Ishikawa (cell line): ENCODE measurements around the gene PDE4B.

Experiments used
- CEBPB ChIP-seq: IDR thresholded peaks from 2 replicates; pipeline ENCODE4 v1.6.1; 2012
- CREB1 ChIP-seq: IDR thresholded peaks from 2 replicates; pipeline ENCODE4 v1.6.1; 2012; ENCODE audit warnings: low read depth
- EGR1 ChIP-seq: IDR thresholded peaks from 2 replicates; pipeline ENCODE4 v1.6.1; 2012
- EP300 ChIP-seq: IDR thresholded peaks from 2 replicates; pipeline ENCODE4 v1.6.1; 2012; ENCODE audit warnings: borderline replicate concordance
- FOXM1 ChIP-seq: IDR thresholded peaks from 2 replicates; pipeline ENCODE4 v1.6.1; 2012; ENCODE audit warnings: low read depth, borderline replicate concordance
- MAX ChIP-seq: IDR thresholded peaks from 2 replicates; pipeline ENCODE4 v1.6.1; 2012
- NFIC ChIP-seq: IDR thresholded peaks from 2 replicates; pipeline ENCODE4 v1.6.1; 2012
- RAD21 ChIP-seq: IDR thresholded peaks from 2 replicates; pipeline ENCODE4 v1.6.1; 2012; ENCODE audit warnings: low read depth
- REST ChIP-seq: IDR thresholded peaks from 2 replicates; pipeline ENCODE4 v1.6.1; 2012; ENCODE audit warnings: low read depth, mild to moderate bottlenecking
- TAF1 ChIP-seq: IDR thresholded peaks from 2 replicates; pipeline ENCODE4 v1.6.1; 2012; ENCODE audit warnings: low read depth, mild to moderate bottlenecking
- TCF12 ChIP-seq: IDR thresholded peaks from 2 replicates; pipeline ENCODE4 v1.6.1; 2012; ENCODE audit warnings: low read depth
- TEAD4 ChIP-seq: IDR thresholded peaks from 2 replicates; pipeline ENCODE4 v1.6.1; 2012
- USF1 ChIP-seq: IDR thresholded peaks from 2 replicates; pipeline ENCODE4 v1.6.1; 2012
- YY1 ChIP-seq: IDR thresholded peaks from 2 replicates; pipeline ENCODE4 v1.6.1; 2012; ENCODE audit warnings: low read depth
- ZBTB7A ChIP-seq: IDR thresholded peaks from 2 replicates; pipeline ENCODE4 v1.6.1; 2012; ENCODE audit warnings: low read depth

The PDE4B gene

GRCh38 chr1:65844821-65845534 lies 52.3 kb downstream of the PDE4B start:
- TF ChIP-seq CREB1 (no peak), FOXM1 (no peak), YY1 (no peak), CEBPB (no peak), ZBTB7A (no peak), TEAD4 (no peak), TCF12 (no peak), RAD21 (no peak), EGR1 (no peak), NFIC (no peak), USF1 (no peak), TAF1 (no peak)

GRCh38 chr1:65845535-65846060 lies 52.9 kb downstream of the PDE4B start:
- TF ChIP-seq NFIC (no peak), TAF1 (no peak), TEAD4 (no peak), TCF12 (no peak), CREB1 (no peak), USF1 (no peak), EP300 (no peak)

GRCh38 chr1:65846866-65847265 lies 54.2 kb downstream of the PDE4B start:
- TF ChIP-seq CEBPB, result no peak
- no peak for TF ChIP-seq USF1
- no peak for TF ChIP-seq FOXM1
- no peak for TF ChIP-seq CREB1
- TF ChIP-seq EP300, result no peak
- no peak for TF ChIP-seq MAX
- no peak for TF ChIP-seq ZBTB7A
- no peak for TF ChIP-seq TEAD4
- TF ChIP-seq TAF1, result no peak
- TF ChIP-seq REST, result no peak
- no peak for TF ChIP-seq EGR1
- TF ChIP-seq YY1, result no peak
- TF ChIP-seq NFIC, result no peak
- TF ChIP-seq RAD21, result no peak
- no peak for TF ChIP-seq TCF12

GRCh38 chr1:65850281-65850680 lies 57.6 kb downstream of the PDE4B start:
- TF ChIP-seq CEBPB (no peak), YY1 (no peak), EP300 (no peak), TCF12 (no peak), FOXM1 (no peak), MAX (no peak), RAD21 (no peak), REST (no peak), TAF1 (no peak), USF1 (no peak), NFIC (no peak), CREB1 (no peak)
